GM19438 (cell line): ENCODE data around the gene LBR.
A peak's percentile ranks its signal among the peaks of the same experiment; 100 is the strongest.
"Not testable (repeated sequence)": the region's sequence is repeated elsewhere in the genome, so short reads cannot be mapped to it uniquely, and the experiment has no call there.

Experiments used
- ATAC-seq: cut with Tn5 transposase; IDR thresholded peaks from one replicate; pipeline ENCODE4 v1.9.1; 2021; ENCODE audit warnings: low read depth; ENCODE audit not compliant: unreplicated experiment

The LBR gene

GRCh38 chr1:225427235-225428067 is at the start of gene LBR:
TSS of gene LBR (minus strand) at chr1:225428038. CDS start at chr1:225424075, 3,963 bp downstream.
- peak; percentile 32 for ATAC-seq

DNA sequence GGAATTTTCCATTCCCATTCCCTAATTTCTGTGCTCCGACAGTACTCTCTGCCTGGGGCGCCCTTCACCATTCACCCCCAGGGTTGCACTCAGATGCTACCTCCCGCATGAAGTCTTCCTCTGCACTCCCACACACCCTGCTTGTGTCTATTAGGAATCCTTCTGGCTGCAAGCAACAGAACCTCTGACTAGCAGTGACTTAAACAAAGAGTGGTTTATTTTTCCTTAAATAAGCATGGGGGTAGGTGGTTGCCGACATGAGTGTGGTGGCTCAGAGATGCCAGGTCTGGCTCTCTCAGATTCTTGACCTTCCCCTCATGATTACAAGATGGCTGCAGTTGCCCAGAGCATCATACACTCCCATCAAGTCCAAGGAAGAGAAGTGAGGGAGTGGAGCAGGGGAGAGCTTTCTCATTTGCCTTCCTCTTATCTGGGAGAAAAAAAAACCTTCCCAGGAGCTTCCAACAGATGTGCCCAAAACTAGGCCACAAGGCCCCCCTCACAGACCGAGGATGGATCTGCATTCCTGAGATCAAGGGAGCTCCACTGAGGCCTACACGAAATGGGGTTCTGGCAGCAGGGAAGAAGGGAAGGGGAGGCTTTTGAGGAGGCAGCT is 49.6 kb upstream of the LBR start:
- ATAC-seq, result no peak

- no peak for ATAC-seq
Observed at GRCh38 chr1:225476538-225476988, 48.7 kb upstream of the LBR start.

- no peak for ATAC-seq
Observed at GRCh38 chr1:225476100-225476511, 48.3 kb upstream of the LBR start.

GRCh38 chr1:225474986-225475820 is 47.4 kb upstream of the LBR start:
- peak; percentile 61 for ATAC-seq

- no peak for ATAC-seq
Observed at GRCh38 chr1:225474439-225474985, 46.7 kb upstream of the LBR start.

GRCh38 chr1:225473676-225474438 is 46.0 kb upstream of the LBR start:
- not testable (repeated sequence) for ATAC-seq

- ATAC-seq, result not testable (repeated sequence)
Observed at GRCh38 chr1:225473266-225473665, 45.4 kb upstream of the LBR start.

GRCh38 chr1:225471453-225472301 is 43.8 kb upstream of the LBR start:
- no peak for ATAC-seq

DNA sequence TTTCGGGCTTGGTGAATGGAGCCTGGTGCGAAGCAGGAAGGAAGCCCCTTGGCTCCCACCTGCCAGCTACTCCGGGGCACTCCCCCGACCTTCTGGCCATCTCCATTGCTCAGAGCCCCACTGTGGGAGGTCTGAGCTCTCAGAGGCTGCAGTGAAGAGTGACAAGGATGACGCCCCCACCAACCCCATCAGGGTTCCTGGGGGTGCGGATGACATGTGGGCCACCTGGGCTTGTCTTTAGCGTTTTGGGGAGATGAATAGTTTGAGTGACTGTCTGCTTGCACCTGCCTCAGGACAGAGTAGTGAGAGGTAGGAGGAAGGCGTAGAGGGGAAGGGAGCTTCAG is 43.2 kb upstream of the LBR start:
- ATAC-seq, result no peak

- no peak for ATAC-seq
Observed at GRCh38 chr1:225470211-225471108, 42.6 kb upstream of the LBR start.

DNA sequence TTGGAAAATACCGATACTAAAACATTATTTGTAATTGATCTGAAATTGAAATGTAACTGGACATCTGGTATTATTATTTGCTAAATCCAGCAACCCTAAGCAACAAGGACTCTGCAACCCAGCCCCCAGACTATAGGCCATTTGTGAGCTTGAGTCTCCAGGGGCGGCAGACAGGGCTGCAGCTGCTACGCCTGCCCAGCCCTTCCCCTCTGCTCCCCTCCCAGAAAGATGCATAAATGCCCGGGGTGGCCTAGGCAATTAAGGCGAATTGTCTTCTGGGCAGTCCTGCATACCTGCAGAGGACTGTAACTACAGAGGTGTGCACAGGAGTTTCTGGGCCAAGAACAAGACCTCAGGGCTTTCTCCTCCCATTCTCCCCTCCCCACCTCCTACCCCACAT is 41.2 kb upstream of the LBR start:
- ATAC-seq, result no peak

DNA sequence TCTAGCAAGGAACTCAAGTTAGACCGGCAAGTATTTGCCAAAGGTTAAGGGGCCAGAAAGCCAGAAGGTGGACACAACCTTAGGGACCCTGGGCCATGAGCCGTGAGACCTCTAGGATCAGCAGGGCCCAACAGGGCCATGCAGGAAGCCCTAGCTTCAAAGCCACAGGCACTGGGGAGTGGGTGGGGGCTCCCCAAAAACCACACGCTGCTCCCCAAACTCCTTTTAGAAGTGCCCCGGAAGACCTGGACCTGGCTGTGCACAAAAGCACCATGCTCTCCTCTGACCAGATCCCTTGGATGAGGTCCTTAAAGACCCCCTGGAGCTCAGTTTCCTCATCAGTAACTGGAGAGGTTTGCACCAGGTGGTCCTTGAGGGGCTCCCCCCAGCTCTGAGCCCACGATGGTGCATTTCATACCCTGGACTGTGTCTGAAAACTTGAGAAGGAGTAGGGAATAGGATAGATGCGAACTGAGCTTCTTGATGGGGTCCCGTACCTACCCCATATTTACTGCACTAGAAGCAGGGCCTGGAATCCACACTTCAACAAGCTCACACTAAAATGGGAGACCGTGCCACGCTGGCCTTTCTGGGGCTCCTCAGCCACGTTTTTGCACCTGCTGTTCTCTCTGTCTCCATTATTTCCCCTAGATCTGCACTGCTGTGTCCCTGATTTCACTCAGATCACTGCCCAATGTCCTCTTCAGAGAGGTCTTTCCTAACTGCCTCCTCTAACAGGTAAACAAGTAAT is 40.6 kb upstream of the LBR start:
- no peak for ATAC-seq

DNA sequence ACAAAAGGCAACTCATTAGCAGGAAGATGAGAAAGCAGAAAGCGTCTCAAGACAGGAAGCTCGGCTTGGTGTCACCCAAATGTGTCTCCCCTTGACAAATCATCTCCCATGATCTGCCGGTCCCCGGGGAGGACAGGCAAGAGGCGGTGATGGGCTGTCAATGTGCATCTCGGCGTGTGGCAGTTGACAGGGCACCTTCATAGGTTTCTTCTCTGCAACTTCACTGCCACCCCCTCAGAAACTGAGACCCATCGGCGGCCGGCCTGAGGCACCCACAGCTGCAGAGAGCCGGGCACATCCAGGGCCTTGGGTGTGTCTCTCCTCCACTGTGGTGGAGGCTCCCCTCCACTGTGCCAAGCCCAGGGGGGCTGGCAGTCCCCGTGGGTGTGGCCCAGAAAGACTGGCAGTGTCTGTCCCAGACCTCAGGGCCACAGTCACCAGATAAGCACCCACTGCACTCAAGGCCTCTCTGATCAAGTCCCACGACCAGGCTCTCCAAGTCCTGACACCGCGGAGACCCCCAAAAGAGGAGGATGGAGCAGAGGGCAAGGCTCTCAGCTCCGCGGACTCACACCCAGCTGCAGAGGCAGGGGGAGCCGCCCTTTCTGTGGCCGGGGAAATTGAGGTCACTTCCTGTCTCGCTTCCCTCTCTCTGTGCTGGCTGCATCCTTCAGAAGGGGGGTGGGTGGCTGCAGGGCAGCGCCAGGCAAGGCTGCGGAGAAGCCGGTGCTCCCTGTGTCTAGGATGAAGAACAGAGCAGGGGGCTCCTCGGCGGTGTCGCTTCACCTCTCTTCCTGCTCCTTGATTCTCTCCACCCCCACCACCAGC is 39.6 kb upstream of the LBR start:
- peak; percentile 95 for ATAC-seq

DNA sequence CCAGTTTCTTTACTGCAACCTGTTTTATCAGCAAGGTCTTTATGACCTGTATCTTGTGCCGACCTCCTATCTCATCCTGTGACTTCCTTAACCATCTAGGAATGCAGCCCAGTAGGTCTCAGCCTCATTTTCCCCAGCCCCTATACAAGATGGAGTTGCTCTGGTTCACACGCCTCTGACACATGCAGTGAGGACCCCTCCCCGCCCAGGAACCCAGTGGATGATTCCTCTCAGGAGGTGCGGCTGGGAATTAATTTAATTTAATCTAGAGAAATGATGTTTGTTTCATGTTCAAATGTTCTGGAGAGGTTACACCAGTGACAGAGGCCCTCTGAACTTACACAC is 39.0 kb upstream of the LBR start:
- no peak for ATAC-seq

- no peak for ATAC-seq
Observed at GRCh38 chr1:225465793-225466517, 38.1 kb upstream of the LBR start.
